ENCODE measurements around the gene CLCN6.

DNA sequence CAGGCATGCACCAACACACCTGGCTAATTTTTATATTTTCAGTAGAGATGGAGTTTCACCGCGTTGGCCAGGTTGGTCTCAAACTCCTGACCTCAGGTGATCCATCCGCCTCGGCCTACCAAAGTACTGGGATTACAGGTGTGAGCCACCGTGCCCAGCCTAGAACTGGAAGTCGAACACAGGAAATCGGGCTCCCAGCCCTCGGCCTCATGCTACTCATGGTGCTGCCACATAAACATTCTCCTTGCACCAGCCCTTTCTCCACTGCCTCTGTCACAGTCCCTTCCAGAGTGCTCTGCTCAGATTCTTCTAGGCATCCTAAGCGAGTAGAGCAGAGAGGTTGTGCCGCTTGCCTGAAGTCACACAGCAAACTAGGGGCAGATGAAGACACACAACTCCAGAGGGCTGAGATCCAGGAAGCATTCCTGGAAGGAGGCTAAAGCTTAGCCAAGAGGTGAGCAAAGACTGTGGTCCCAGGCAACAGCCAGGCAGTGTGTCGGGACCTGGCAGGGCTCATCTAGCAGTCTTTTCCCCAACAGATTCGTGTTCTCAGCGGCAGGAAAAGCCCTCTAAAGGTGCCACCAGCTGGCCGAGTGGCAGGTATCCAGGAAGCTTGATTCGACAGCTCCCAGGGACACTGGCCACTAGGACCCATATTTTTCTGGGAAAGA, 82.3 kb downstream of the CLCN6 start:
- TF ChIP-seq POLR2A (IDR thresholded peaks at IDR 0.05; ENCODE audit: control extremely low read depth in 1 of 2, low read depth in 2 of 2, low read length in 2 of 2), result no peak
- TF ChIP-seq, protein P1, sequence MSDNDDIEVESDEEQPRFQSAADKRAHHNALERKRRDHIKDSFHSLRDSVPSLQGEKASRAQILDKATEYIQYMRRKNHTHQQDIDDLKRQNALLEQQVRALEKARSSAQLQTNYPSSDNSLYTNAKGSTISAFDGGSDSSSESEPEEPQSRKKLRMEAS (IDR thresholded peaks at IDR 0.05), result no peak
- no peak for TF ChIP-seq JUN (IDR thresholded peaks at IDR 0.05; ENCODE audit: low read depth, low read length)
- no peak for TF ChIP-seq TAF1 (IDR thresholded peaks at IDR 0.05; ENCODE audit: low read depth, low read length)
- TF ChIP-seq EP300 (IDR thresholded peaks at IDR 0.05; ENCODE audit: borderline replicate concordance in 1 of 2, low read depth in 2 of 2, low read length in 2 of 2), result no peak
- no peak for TF ChIP-seq BCL11A (IDR thresholded peaks at IDR 0.05; ENCODE audit: low read depth in 2 of 2, low read length in 2 of 2)
- TF ChIP-seq, protein P2, sequence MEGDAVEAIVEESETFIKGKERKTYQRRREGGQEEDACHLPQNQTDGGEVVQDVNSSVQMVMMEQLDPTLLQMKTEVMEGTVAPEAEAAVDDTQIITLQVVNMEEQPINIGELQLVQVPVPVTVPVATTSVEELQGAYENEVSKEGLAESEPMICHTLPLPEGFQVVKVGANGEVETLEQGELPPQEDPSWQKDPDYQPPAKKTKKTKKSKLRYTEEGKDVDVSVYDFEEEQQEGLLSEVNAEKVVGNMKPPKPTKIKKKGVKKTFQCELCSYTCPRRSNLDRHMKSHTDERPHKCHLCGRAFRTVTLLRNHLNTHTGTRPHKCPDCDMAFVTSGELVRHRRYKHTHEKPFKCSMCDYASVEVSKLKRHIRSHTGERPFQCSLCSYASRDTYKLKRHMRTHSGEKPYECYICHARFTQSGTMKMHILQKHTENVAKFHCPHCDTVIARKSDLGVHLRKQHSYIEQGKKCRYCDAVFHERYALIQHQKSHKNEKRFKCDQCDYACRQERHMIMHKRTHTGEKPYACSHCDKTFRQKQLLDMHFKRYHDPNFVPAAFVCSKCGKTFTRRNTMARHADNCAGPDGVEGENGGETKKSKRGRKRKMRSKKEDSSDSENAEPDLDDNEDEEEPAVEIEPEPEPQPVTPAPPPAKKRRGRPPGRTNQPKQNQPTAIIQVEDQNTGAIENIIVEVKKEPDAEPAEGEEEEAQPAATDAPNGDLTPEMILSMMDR (IDR thresholded peaks at IDR 0.05; ENCODE audit: control extremely low read depth in 1 of 3, insufficient read depth in 1 of 3, low read depth in 1 of 3, low read length in 3 of 3), result no peak
- TF ChIP-seq, protein P3, sequence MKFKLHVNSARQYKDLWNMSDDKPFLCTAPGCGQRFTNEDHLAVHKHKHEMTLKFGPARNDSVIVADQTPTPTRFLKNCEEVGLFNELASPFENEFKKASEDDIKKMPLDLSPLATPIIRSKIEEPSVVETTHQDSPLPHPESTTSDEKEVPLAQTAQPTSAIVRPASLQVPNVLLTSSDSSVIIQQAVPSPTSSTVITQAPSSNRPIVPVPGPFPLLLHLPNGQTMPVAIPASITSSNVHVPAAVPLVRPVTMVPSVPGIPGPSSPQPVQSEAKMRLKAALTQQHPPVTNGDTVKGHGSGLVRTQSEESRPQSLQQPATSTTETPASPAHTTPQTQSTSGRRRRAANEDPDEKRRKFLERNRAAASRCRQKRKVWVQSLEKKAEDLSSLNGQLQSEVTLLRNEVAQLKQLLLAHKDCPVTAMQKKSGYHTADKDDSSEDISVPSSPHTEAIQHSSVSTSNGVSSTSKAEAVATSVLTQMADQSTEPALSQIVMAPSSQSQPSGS (IDR thresholded peaks at IDR 0.05; ENCODE audit: low read length), result no peak
- TF ChIP-seq, protein P4, sequence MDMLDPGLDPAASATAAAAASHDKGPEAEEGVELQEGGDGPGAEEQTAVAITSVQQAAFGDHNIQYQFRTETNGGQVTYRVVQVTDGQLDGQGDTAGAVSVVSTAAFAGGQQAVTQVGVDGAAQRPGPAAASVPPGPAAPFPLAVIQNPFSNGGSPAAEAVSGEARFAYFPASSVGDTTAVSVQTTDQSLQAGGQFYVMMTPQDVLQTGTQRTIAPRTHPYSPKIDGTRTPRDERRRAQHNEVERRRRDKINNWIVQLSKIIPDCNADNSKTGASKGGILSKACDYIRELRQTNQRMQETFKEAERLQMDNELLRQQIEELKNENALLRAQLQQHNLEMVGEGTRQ (IDR thresholded peaks at IDR 0.05; ENCODE audit: low read length), result no peak
- TF ChIP-seq SIN3A (conservative IDR thresholded peaks at IDR 0.05 in 1 of 2, IDR thresholded peaks at IDR 0.05 in 1 of 2; ENCODE audit: low read depth in 1 of 2, low read length in 2 of 2), result no peak
- TF ChIP-seq KDM1A (IDR thresholded peaks at IDR 0.05; ENCODE audit: borderline replicate concordance, low read length), result 0 out of 2 replicates have a peak, but pooled peaks have one; percentile 52
- TF ChIP-seq RBBP5 (IDR thresholded peaks at IDR 0.05; ENCODE audit: borderline replicate concordance, low read depth, low read length), result no peak
- TF ChIP-seq GABPA (IDR thresholded peaks at IDR 0.05; ENCODE audit: borderline replicate concordance, insufficient read depth, low read length), result no peak
- TF ChIP-seq KDM4A (IDR thresholded peaks at IDR 0.05; ENCODE audit: low read depth, low read length, severe bottlenecking), result no peak
